Naive B cell (primary cell): ENCODE results near the gene TRIM14. TPM values are rescaled to one million over a fixed set of nuclear protein-coding genes. Genes with fewer than 3 reads are reported as not detected.
A peak's percentile ranks its signal among the peaks of the same experiment; 100 is the strongest.
"Not testable (repeated sequence)": the region's sequence is repeated elsewhere in the genome, so short reads cannot be mapped to it uniquely, and the experiment has no call there.

Source experiments
- ATAC-seq, 2 donors: fragments of 150-1000 bp; cut with Tn5 transposase; 2 replicates each; pipeline ENCODE4 v1.10.0; 2021; ENCODE audit warnings: low read depth in 2 of 2, mild to moderate bottlenecking in 2 of 2, moderate library complexity in 2 of 2
- DNase-seq: peaks from one replicate; pipeline ENCODE4 v3.0.0; 2022
- H3K27ac Mint-ChIP-seq, 6 donors: one replicate each; pipeline ENCODE4 v1.8.0; 2020 to 2022; ENCODE audit warnings: mild to moderate bottlenecking in 6 of 6, mixed read lengths in 6 of 6, moderate library complexity in 5 of 6, inconsistent platforms in 2 of 6
- H3K27me3 Mint-ChIP-seq, 3 donors: one replicate each; pipeline ENCODE4 v1.8.0; 2021 to 2022; ENCODE audit warnings: mixed read lengths in 3 of 3, mild to moderate bottlenecking in 1 of 3
- H3K36me3 Mint-ChIP-seq, 2 donors: one replicate each; pipeline ENCODE4 v1.8.0; 2020 to 2022; ENCODE audit warnings: mixed read lengths in 2 of 2, inconsistent platforms in 1 of 2, mild to moderate bottlenecking in 1 of 2
- H3K4me1 Mint-ChIP-seq, 3 donors: one replicate each; pipeline ENCODE4 v1.8.0; 2020 to 2022; ENCODE audit warnings: mixed read lengths in 3 of 3, inconsistent platforms in 1 of 3, mild to moderate bottlenecking in 1 of 3, moderate library complexity in 1 of 3
- H3K4me3 Mint-ChIP-seq, 8 donors: one replicate each; pipeline ENCODE4 v1.8.0; 2020 to 2022; ENCODE audit warnings: mild to moderate bottlenecking in 8 of 8, mixed read lengths in 8 of 8, moderate library complexity in 8 of 8, inconsistent platforms in 2 of 8
- H3K9me3 Mint-ChIP-seq, 7 donors: one replicate each; pipeline ENCODE4 v1.8.0; 2020 to 2022; ENCODE audit warnings: mixed read lengths in 7 of 7, mild to moderate bottlenecking in 5 of 7, inconsistent platforms in 2 of 7, moderate library complexity in 1 of 7
- polyA plus RNA-seq, 6 donors: library from polyadenylated mRNA; unstranded; fragments of 300-500 nt; fragmentation: Illumina TruSeq; gene quantifications; one replicate each; pipeline ENCODE4 v1.2.3, GENCODE V29; 2021; ENCODE audit warnings: low read depth in 6 of 6

TRIM14 gene
- polyA plus RNA-seq, 6 donors from 2014 or later = 16.3 to 36.5 (median 20.4) TPM

DNA sequence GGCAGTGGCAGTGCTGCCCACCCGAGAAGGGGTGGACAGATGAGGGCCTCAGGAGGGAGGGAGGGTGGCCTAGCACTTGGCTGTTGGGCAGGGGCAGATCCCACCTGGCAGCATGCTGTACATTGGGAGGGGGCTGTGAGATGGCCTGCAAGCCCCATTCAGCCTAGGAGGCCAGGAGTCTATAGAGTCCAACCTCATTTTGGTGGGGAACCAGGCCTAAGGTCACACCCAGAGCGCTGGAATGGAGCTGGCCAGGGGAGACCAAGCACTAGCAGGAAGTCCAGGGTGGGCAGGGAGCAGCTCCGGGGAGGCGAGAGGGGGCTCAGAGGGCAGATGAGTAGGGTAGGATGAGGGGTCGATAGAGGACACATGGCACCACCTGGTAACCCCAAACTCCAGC lies 22.9 kb downstream of the TRIM14 start:
- no peaks in the 10 kb centered on the region for H3K27me3 Mint-ChIP-seq
- no peak overlapping the region for H3K4me3 Mint-ChIP-seq
- no peaks in the 10 kb centered on the region for H3K9me3 Mint-ChIP-seq
- ATAC-seq = no peak
- peaks cover 11 to 26% of the 10 kb centered on the region in 2 donors for H3K36me3 Mint-ChIP-seq
- DNase-seq = no peak
- H3K27ac Mint-ChIP-seq = peak overlapping the region in 2 of 6 donors; percentile 47 to 79
- peaks cover 13 to 42% (median 15%) of the 10 kb centered on the region in 3 donors for H3K4me1 Mint-ChIP-seq

DNA sequence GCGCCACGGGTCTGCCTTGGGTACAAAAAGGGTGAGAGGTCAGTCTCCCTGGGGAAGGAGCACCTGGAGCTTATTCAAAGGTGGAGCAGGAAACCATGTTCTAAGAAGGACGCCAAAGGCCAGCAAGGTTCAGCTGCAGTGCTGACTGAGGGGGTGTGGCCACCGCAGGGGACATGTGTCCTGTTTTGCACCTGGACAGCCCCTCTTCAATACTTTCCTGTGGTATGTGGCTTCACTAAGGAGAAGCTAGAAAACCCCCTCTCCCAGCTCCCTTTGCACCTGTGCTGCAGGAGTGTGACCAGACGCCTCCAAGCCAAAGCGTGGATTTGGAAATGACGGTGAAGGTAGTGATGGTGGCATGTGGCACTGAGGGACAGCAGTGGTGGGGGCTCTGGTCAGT lies 23.6 kb downstream of the TRIM14 start:
- peaks cover 11 to 26% of the 10 kb centered on the region in 2 donors for H3K36me3 Mint-ChIP-seq
- DNase-seq (no peak), ATAC-seq (no peak)
- H3K27me3 Mint-ChIP-seq = no peaks in the 10 kb centered on the region
- no peaks in the 10 kb centered on the region for H3K9me3 Mint-ChIP-seq
- H3K4me3 Mint-ChIP-seq = no peak overlapping the region
- H3K27ac Mint-ChIP-seq = peak overlapping the region in 1 of 6 donors; percentile 60
- H3K4me1 Mint-ChIP-seq = peaks cover 13 to 38% (median 14%) of the 10 kb centered on the region in 3 donors

DNA sequence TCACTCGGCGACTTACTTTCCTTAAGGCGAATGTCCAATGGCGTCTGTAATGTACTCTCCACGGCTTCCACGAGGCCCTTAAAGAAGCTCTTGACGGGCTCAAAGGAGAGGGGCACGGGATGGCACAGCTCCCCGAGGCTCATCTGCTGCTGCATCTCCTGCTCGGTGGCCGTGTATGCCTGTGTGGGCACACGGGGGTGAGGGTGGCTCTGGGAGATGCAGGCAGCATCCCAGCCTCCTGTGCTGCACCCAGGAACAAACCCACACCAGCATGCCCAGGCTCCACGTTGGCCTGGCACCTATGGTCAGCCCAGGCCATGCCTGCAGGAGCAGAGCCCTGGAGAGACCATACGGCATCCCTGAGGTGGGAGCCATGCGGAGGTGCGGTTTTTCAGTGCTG lies 24.2 kb downstream of the TRIM14 start:
- Mint-ChIP-seq H3K4me1 (peaks cover 8 to 32% (median 10%) of the 10 kb centered on the region in 3 donors), H3K36me3 (peaks cover 11 to 26% of the 10 kb centered on the region in 2 donors), H3K27ac (no peak overlapping the region), H3K4me3 (no peak overlapping the region), H3K27me3 (no peaks in the 10 kb centered on the region), H3K9me3 (no peaks in the 10 kb centered on the region)
- no peak for ATAC-seq
- DNase-seq = no peak

DNA sequence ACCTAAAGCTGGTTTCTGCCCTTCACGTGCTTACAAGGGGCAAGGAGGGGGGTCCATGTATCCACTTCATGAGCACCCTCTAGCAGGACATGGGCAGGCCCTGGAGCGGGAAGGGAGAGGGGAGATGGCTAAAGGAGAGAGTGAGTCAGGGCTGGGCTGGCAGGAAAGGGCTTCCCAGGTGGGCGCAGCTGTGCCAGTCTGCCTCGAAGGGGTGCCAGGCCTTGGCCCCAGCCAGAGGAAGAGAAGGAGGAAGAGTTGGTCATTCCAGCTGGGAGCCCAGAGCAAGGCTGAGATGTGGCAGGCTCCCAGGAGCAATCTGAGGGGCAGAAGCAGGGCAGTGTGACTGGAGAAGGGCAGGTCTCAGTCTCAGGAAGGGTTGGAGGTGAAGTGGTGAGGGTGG lies 24.7 kb downstream of the TRIM14 start:
- peak overlapping the region in 1 of 6 donors; percentile 82 for H3K27ac Mint-ChIP-seq
- no peak for ATAC-seq
- no peaks in the 10 kb centered on the region for H3K27me3 Mint-ChIP-seq
- peaks cover 5 to 27% (median 6%) of the 10 kb centered on the region in 3 donors for H3K4me1 Mint-ChIP-seq
- H3K4me3 Mint-ChIP-seq = no peak overlapping the region
- H3K36me3 Mint-ChIP-seq = peaks cover 11 to 26% of the 10 kb centered on the region in 2 donors
- DNase-seq = no peak
- no peaks in the 10 kb centered on the region for H3K9me3 Mint-ChIP-seq

DNA sequence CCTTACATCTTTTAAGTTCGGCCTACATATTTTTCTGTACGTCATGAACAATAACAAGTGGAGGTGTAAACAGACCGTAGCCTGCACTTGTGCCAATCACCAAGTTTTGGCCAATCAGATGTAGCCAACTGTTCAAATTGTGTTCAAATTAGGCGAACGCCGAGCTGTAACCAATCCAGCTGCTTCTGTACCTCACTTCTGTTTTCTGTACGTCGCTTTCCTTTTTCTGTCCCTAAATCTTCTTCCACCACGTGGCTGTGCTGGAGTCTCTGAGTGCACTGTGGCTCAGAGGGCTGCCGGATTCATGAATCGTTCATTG lies 26.4 kb downstream of the TRIM14 start:
- Mint-ChIP-seq H3K9me3 (no peaks in the 10 kb centered on the region), H3K27me3 (no peaks in the 10 kb centered on the region), H3K4me3 (no peak overlapping the region), H3K27ac (peak overlapping the region in 3 of 6 donors; percentile 10 to 88 (median 49)), H3K4me1 (peaks cover 5 to 15% (median 5%) of the 10 kb centered on the region in 3 donors), H3K36me3 (peaks cover 10 to 25% of the 10 kb centered on the region in 2 donors)
- no peak for DNase-seq
- no peak for ATAC-seq

DNA sequence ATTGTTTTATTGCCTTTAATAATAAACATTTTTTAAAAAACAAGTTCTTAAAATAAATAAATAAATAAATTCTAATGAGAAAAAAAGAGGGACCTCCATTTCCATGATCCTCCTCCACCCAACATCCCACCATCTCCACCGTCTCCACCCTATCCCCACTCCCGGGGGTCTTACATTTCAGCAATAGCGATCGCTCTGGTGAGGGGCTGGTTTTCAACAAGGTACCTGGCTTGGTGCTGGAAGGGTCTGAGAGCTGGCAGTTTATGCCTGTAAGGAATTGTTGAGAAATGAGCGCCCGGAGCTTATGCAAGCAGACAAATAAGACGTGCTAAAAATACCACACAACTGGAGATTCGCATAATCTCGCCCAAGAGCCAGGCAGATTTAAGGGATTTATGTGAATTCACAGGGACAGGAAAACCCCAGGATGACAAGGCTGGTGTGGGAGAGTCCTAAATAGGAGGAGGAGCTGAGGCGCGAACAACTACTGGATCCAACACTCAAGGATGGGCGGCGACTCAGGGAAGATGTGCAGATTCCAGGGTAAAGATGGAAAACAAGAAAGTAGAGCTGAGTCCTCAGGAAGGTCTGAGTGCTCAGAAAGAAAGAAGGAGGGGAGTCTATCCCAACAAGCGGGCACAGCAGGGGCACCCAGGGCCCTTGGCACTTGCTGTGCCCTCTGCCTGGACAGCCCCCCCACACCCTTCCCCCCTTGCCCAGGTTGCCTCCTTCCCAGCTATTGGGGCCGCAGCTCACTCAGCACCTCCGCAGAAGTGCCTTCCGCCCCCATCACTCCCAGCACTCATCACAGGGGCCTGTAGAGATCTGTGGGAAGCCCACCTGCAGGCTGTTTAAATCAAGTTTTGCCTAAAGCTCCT lies 27.0 kb downstream of the TRIM14 start:
- Mint-ChIP-seq H3K4me3 (no peak overlapping the region), H3K36me3 (peaks cover 4 to 19% of the 10 kb centered on the region in 2 donors), H3K27me3 (no peaks in the 10 kb centered on the region), H3K27ac (peak overlapping the region in 3 of 6 donors; percentile 10 to 88 (median 49)), H3K4me1 (peaks cover 2 to 12% (median 3%) of the 10 kb centered on the region in 3 donors), H3K9me3 (no peaks in the 10 kb centered on the region)
- ATAC-seq = no peak
- no peak for DNase-seq

DNA sequence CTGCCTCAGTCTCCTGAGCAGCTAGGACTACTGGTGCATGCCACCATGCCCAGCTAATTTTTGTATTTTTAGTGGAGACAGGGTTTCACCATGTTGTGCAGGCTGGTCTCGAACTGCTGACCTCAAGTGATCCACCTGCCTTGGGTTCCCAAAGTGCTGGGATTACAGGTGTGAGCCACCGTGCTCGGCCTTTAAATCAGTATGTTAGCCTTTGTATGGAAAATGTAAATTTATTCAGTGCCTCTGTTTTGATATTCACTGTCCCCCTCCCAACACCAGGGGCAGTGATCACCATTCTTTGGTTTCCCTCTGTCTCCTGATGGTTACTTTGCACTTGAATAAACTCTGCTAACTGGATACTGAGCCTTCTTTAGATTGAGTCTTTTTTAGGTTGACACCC lies 28.3 kb downstream of the TRIM14 start:
- not testable (repeated sequence) for DNase-seq, H3K27me3 Mint-ChIP-seq, H3K4me3 Mint-ChIP-seq, ATAC-seq, H3K9me3 Mint-ChIP-seq
- Mint-ChIP-seq H3K36me3 (peaks cover 0 to 14% of the 10 kb centered on the region in 2 donors), H3K4me1 (peaks cover 11 to 15% (median 13%) of the 10 kb centered on the region in 3 donors), H3K27ac (peak overlapping the region in 3 of 6 donors; percentile 7 to 44 (median 25))

DNA sequence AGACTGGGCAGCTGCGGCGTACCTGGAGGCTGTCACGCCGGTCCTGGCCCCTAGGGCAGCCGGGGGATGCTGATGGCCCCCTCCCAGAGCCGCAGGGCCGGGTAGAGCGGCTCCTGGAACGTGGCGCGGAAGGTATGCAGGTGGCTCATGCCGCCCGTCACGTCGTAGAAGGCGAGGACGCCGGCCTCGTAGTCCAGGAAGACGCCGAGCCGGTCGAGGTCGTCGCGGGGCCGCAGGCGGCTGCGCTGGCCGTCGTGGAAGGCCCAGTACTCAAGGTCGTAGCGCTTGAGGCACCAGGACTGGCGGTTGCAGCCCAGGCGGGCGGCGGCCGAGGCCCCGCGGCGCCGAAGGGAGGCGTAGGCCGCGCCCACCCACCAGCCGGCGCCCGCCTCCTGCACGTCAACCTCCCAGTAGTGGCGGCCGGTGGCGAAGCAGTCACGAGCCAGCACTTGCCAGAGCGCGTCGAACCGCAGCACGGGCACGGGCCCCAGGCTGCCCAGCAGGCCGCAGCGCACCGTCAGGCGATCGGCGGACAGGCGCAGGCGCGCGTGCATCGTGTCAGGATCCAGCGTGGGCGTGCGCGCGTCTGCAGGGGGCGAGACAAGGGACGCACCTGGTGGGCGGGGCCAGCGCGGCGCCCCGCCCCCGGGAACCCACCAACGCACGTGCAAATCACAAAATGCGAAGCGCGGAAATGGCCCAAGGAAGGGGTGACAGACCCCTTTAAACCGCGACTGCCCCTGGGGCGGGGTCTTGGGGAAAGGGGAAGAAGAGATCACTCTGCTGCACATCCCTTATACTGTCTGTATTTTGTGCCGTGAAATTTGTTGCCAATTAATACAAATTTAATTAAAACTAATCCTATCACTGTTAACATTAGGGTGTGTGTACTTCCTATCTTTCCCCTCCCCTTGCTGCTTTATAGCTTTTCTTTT lies 31.3 kb downstream of the TRIM14 start:
- Mint-ChIP-seq H3K4me3 (peak overlapping the region; percentile 3 to 74 (median 60)), H3K36me3 (peaks cover 0 to under 1% of the 10 kb centered on the region in 2 donors), H3K27ac (peak overlapping the region in 3 of 6 donors; percentile 52 to 81 (median 77)), H3K4me1 (peaks cover 11 to 23% (median 17%) of the 10 kb centered on the region in 3 donors), H3K27me3 (no peaks in the 10 kb centered on the region), H3K9me3 (no peaks in the 10 kb centered on the region)
- peak; percentile 88 to 89 for ATAC-seq
- DNase-seq = peak; percentile 75

DNA sequence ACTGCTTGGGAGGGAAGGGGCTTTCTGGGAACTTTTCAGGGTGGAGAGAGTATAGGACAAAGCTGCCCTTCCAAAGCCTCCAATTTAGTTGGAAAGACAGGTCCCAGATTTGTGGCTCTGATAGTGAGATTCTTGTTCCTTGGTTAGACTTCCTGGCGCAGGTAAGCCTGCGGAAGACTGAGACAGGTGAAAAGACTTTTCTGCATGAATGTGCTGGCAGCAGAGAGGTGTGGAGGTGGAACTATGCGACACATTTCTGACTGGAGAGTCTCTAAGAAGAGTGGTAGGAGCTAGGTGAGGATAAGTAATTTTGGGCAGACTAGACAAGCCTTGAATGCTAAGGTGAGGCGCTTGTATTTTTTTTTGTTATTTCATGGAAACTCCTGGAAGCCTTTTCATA lies 32.6 kb downstream of the TRIM14 start:
- H3K4me3 Mint-ChIP-seq = peak overlapping the region in 6 of 8 donors; percentile 25 to 72 (median 48)
- no peaks in the 10 kb centered on the region for H3K9me3 Mint-ChIP-seq
- ATAC-seq (no peak), DNase-seq (no peak)
- H3K36me3 Mint-ChIP-seq = no peaks in the 10 kb centered on the region
- H3K4me1 Mint-ChIP-seq = peaks cover 11 to 23% (median 17%) of the 10 kb centered on the region in 3 donors
- H3K27ac Mint-ChIP-seq = peak overlapping the region; percentile 44 to 95 (median 76)
- H3K27me3 Mint-ChIP-seq = no peaks in the 10 kb centered on the region

DNA sequence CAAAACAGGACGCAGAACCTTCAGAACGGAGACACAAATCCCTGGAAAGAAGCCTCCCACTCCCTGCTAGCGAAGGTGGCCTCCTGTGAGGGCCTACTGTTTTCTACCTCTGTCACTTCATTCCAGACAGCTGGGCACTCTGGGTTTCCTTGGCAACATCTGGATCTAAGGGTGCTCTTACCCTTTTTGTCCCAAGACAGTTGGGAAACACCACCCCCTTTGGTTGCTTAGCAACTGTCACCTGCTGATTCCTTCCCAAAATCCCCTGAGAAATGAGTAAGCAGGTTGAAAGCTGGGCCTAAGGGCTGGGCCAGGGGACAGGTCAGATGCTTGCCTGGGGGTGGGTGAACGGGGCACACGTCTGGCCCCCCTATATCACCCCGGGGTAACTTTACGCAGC lies 33.1 kb downstream of the TRIM14 start:
- Mint-ChIP-seq H3K4me3 (peak overlapping the region in 1 of 8 donors; percentile 4), H3K27me3 (no peaks in the 10 kb centered on the region), H3K9me3 (no peaks in the 10 kb centered on the region), H3K4me1 (peaks cover 11 to 23% (median 17%) of the 10 kb centered on the region in 3 donors), H3K36me3 (no peaks in the 10 kb centered on the region), H3K27ac (peak overlapping the region in 5 of 6 donors; percentile 21 to 95 (median 70))
- DNase-seq = no peak
- ATAC-seq = no peak

DNA sequence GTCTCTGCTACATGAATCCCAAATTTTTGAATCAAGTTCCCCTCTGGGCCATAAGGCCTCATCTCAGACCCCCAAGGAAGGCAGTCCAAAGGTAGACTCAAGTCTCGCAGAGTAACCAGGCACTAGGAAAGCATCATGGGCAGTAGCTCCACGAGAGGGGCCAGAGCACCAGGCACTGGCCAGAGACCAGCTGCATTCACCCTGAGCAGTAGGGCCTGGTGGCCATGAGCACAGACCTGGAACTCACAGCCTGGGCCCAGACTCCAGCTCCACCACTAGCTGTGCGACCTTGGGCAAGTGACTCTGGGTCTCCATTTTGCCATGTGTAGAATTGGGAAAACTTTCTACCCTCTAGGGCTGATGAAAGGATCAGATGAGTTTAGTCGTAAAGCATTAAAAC lies 34.0 kb downstream of the TRIM14 start:
- ATAC-seq = no peak
- Mint-ChIP-seq H3K27me3 (no peaks in the 10 kb centered on the region), H3K4me3 (no peak overlapping the region), H3K27ac (peak overlapping the region in 3 of 6 donors; percentile 69 to 91 (median 77)), H3K9me3 (no peaks in the 10 kb centered on the region), H3K36me3 (no peaks in the 10 kb centered on the region), H3K4me1 (peaks cover 11 to 23% (median 17%) of the 10 kb centered on the region in 3 donors)
- DNase-seq = no peak

DNA sequence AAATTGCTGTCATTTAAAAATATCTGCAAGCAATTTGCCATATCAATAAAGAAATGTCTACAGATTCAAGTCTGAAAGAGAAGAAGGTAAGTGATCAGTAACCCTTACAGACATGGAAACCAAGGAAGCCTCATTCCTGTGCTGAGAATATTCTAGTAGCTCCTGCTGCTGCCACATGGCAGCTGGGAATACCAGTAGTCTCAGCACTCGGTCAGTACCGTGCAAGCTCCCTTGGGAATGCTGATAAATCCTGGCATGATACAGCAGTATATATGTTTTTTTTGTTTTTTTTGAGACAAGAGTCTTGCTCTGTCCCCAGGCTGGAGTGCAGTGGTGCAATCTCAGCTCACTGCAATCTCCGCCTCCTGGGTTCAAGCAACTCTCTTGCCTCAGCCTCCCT lies 34.6 kb downstream of the TRIM14 start:
- Mint-ChIP-seq H3K4me3 (no peak overlapping the region), H3K36me3 (no peaks in the 10 kb centered on the region), H3K9me3 (no peaks in the 10 kb centered on the region), H3K27me3 (no peaks in the 10 kb centered on the region), H3K4me1 (peaks cover 11 to 23% (median 17%) of the 10 kb centered on the region in 3 donors), H3K27ac (no peak overlapping the region)
- DNase-seq = no peak
- ATAC-seq = no peak

DNA sequence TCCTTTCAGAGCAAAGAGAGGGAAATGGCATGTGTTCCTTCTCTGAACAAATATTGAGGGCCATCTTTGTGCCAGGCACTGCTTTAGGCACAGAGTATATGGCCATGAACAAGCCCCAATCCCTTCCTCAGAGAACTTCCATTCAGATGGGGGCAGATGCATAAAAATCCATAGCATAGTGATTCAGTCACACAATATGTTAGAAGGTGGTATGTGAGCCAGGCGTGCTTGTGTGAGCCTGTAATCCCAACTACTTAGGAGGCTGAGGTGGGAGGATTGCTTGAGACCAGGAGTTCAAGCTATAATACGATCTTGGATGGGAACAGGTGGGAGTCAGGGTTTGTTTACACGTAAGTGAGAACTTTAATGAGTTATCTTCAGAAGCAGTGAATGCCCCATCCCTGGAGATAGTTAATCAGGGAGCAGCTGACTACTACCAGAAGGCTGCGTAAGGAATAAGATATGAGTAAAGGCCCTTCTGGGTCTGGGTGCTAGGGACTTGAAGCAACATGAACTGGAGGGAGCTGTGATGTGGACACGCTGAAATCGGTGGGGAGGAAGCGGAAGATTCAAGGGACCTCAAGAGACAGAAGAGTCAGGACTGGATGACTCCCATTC lies 35.3 kb downstream of the TRIM14 start:
- DNase-seq (no peak), ATAC-seq (no peak)
- peak overlapping the region in 4 of 6 donors; percentile 12 to 69 (median 44) for H3K27ac Mint-ChIP-seq
- no peaks in the 10 kb centered on the region for H3K9me3 Mint-ChIP-seq
- peaks cover 11 to 23% (median 17%) of the 10 kb centered on the region in 3 donors for H3K4me1 Mint-ChIP-seq
- no peak overlapping the region for H3K4me3 Mint-ChIP-seq
- no peaks in the 10 kb centered on the region for H3K36me3 Mint-ChIP-seq
- H3K27me3 Mint-ChIP-seq = no peaks in the 10 kb centered on the region
